Left renal cortex interstitium (tissue), 4 donors: ENCODE measurements around the gene SGMS1. TPM values are rescaled to one million over a fixed set of nuclear protein-coding genes. Genes with fewer than 3 reads are reported as not detected.
"Not testable (repeated sequence)": the region's sequence is repeated elsewhere in the genome, so short reads cannot be mapped to it uniquely, and the experiment has no call there.

Experiments used
- DNase-seq, 4 donors: peaks; one replicate each; pipeline ENCODE4 v3.0.0-alpha.2; 2013; ENCODE audit warnings: low read depth in 4 of 4, low spot score in 2 of 4, missing footprints in 1 of 4
- polyA plus RNA-seq, 4 donors: library from polyadenylated mRNA; unstranded; fragments of 120-200 nt; gene quantifications; one replicate each; pipeline ENCODE4 v1.2.1, GENCODE V29; 2013; ENCODE audit not compliant: insufficient read length in 4 of 4

SGMS1 gene
- 10 to 100 TPM; 53.7 to 59.7 (median 55.1) TPM for polyA plus RNA-seq

DNA sequence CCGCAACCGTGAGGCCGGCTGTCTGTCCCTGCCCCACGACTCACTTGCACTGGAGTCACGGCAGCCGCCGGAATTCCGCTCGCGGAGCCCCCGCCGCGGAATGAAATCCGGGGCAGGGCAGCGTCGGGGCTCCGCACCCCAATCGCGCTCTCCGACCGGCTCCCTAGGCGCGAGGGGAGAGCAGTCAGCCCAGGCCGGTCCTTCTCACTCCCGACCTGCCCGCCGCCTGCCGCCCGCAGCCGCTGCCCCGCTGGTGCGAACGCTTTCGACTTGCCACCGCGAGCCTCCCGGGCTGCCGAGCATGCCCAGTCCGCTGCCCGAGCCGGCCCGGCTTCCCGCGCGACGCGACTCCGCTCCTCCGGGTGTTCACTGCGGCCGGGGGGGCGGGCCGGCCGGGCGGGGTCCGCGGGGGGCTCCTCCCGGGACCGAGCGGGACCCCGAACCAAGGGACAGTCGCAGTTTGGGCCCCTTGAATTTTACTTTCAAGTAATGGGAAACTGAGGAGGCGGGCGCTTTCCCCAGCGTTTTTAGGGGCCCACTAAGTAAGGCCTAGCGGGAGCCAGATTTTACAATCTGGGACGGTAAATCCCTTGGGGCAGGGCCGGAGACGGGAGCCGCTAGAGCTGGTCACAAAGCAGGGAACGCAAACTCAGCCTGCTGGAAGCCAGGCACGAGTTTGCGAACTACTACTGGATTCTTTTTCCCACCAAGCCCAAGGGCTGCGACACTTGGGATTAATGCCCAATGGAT lies at the start of gene SGMS1:
Gene SGMS1 (minus strand): TSS at position 294 of the 750 bp plus-strand sequence. CDS start 279,842 bp downstream, outside the sequence.
- DNase-seq = peak in 3 of 4 donors; percentile 68 to 79 (median 74)

DNA sequence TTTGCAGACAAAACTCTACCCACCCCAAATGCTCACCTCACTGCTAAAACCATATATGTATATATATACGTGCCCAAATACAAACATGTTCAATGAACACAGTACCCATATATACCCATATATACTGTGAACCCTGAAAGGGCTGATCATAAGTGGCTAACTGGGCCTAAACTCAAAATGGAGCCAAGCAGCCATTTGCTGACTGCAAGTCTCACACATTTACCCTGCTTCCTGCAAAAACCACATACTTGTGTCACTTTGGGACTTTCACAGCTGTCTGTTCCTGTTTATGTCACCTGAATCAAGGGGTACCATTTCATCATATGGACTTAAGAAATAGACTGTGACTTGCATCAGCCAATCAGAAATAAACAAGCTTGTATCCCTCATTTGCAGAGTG lies 48.4 kb upstream of the SGMS1 start:
- DNase-seq = not testable (repeated sequence)

DNA sequence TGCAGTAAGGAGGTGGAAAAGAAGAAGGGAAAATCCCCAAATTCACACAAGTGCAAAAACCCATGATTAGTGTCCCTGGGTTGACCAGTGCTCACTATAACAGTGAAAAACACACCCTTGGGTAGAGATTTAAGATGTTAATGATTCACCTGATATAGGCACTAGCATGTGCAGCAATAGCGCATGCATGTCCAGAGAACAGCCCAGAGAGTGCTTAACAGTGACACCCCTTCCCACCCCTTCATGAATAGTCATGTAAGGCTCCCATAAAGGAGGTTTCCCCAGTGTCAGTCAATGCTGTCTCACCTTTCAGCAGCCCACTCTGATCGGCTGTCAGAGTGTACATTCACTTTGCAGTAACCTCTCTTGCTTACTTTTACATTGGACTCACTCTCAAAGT lies 47.9 kb upstream of the SGMS1 start:
- DNase-seq = not testable (repeated sequence)

DNA sequence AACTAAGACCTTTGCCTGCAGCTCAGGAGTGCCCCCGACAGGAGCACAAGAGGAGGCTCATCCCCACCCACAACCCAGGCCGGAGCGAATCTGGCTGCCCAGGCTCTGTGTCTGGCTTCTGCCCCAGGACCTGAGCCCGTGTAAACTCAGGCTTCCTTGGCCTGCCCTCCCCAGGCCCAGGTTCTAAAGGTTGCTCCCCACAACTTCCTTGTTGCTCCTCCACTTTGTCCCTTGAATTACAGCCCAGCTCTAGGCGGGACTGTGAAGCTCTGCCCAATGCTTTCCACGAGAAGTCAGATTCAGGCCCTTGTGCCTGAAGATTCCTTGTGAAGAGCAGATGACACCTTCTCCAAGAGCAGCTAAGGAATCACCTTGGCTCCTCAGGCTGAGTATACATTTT lies 46.2 kb upstream of the SGMS1 start:
- DNase-seq = not testable (repeated sequence)

DNA sequence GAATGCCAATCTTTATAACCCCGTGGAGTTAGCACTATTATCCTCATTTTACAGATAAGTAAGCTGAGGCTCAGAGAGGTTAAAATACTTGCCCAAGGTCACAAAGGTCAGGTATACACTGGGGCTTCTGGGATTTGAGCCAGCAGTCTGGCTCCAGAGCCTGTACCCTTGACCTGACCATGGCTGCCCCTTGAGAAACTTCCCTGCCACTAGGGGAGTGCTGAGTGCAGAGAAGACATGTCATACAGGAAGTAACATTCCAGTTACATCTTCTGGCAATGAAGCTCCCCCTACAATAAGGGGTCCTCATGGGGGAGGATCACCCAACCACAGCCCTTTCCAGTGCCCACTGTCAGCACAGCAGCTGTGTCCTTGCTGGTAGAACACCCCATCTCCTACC lies 43.6 kb upstream of the SGMS1 start:
- not testable (repeated sequence) for DNase-seq

DNA sequence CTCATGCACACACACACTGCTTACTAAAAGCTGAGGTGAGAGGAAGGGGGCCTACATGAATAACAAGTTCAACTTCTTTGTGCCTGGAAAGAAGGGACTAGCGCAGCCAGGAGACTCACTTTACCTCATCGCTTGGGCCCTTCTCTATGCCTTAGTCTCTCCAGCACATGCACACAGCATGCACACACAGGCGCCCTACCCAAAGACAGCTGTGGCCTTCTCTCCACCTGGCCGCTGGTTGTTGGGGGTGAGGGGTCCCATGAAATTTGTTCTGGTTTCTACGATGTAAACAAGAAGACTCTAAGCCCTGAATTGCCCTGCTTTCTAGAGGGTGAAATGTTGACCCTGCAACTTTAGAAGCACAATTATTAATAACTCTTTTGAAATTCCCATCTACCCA lies 38.7 kb upstream of the SGMS1 start:
- not testable (repeated sequence) for DNase-seq

DNA sequence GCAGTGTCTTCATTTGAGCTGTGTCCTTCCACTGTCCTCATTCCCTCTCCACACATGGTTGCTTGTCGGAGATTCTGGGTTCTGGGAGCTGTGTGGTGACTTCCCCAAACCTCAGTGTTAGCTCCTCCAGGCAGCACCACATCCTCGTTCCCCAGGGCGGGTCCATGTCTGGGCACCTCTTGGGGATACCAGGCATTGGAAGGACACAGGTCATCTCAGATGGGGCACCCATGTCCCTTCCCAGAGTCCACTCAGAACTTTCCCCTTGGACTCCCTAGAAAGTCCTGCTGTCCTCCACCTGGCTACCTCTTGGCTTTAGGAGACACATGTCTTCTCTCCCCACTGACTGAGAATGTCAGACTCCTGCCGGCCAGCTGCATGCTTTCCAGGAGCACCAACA lies 37.8 kb upstream of the SGMS1 start:
- DNase-seq = not testable (repeated sequence)

DNA sequence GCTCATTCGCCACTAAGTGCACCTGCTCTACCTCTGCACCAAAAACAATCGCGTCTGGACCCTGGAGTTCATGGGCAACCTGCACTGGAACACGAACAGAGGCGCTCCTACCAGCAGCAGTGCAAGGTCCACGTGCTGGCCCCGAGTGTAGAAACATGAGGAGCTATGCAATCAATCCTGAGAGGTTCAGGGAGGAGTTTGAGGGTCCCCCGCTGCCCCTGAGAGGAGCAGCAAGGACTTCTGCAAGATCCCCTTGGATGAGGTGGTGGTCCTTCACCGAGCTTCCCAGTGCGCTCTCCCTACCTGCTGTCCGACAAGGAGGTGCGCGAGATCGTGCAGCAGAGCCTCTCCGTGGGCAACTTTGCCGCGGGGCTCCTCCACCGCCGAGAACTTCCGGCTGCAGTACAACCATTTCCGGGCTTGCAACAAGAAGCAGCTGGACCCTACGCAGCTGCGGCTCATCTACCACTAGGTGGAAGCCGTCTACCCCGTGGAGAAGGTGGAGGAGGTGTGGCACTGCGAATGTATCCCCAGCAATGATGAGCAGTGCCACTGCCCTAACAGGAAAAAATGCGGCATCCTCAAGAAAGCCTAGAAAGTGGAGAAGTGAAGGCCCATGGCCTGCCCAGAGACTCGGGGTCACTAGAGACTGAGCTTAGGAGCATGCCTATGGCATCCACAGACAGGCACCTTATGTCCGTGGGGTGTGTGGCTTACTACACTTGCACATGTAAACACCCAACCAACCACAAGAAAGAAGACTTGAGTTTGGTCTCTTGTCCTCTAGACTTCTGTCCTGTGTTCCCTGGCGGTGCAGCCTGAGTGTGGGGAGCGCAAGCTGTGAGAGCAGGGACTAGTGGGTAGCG lies 36.3 kb upstream of the SGMS1 start:
- DNase-seq = peak in 1 of 4 donors; percentile 12

DNA sequence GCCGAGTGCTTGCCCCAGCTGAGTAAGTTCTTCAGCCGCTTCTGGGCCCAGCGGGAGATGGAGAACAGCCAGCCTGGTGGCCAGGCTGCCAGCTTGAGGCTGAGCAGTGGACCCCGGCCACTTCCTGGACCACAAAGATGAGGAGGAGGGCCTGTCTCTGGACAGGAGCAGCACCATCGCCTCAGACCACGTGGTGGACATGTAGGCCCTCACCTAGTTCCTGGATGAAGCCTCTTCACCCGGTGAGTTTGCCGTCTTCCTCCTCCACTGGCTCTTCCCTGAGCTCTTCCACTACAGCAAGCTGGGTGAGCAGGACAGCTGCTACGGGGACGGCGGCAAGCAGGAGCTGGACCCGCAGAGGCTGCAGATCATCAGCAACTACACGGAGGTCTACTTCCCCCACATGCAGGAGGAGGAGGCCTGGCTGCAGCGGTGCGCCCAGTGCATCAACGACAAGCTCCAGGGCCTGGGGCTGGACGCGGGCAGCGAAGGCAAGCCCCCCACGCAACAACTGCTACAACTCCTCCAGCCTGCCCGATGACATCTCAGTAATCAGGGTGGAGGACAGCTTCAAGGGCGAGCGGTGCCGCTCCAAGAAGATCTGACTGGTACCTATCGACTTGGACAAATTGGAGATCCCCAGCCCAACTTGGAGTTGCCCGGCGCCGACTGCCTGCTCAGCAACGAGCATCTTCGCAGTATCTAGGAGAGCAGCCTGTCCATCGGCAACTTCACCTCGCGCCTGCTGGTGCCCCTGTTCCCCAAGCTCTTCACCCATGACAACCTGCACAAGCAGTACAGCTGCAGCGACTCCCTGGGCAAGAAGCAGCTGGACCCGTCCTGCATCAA lies 35.5 kb upstream of the SGMS1 start:
- not testable (repeated sequence) for DNase-seq

DNA sequence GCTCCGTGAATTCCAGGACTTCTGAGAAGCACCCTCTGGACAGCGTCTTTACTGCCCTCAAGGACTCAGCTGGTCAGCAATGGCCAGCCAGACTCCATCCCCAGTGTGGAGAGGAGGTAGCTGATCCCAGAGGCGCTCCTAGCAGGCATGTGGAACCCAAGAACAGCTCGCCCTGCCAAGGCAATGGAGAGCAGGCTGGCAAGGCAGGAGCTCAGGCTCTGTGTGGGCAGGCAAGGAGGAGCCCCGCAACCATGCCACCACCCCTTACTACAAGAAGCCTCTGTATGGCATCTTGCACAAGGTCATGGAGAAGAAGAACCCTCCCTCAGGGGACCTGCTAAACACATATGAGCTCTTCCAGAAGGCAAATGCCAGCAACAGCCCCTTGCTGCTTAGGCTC lies 34.4 kb upstream of the SGMS1 start:
- DNase-seq = no peak

DNA sequence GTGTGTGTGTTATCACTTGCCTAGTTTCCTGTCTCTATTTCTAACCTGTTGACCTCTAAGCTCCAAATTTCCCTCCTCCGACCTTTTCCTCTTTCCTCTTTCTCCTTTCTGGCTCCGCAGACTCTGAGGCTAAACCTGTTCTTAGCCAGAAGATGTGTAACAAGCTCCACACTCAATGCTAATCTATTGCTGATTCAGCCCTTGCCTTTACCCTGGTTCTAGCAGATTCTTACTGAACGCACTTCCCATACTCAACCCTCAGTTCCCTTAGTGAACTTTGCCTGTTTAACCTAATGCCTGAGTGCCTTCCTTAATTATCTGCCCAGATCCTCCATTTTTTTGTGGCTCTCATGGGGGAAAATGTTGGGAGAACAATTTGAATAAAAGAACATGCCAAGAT lies 30.0 kb upstream of the SGMS1 start:
- no peak for DNase-seq

DNA sequence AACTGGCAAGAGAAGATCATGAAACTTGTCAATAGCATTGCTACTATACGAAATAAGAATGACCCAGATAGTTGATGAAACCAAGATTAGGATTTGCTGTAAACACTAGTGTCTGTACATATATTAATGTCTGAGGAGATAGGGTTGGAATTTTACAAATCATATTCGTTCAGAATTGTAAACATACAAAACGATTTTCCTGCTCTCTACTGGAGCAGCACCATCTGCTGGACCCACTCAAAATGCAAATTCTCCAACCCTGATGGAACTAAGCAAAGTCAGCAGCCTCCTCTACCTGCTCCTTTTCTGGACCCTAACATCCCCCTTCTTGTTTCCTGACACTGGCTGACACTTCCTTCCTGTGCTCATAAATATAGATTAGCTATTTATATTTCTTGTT lies 29.4 kb upstream of the SGMS1 start:
- no peak for DNase-seq

DNA sequence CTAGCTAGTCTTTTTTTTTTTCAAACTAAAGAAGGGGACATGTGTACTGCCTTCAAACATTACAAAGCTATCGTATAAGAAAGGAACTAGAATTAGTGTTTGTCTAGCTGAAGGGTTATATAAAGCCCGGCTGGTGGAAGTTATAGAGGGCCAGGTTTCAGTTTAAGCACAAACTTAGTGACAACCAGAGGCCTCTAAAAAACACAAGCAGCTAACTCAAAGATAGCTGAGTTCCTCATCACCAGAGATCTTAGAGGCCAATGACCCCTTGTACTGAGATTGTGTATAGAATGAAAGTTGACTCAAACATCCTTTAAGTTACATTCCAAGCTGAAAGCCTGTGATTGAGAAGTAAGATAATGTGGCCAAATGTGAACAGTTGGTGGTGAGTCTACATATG lies 28.1 kb upstream of the SGMS1 start:
- DNase-seq = no peak

DNA sequence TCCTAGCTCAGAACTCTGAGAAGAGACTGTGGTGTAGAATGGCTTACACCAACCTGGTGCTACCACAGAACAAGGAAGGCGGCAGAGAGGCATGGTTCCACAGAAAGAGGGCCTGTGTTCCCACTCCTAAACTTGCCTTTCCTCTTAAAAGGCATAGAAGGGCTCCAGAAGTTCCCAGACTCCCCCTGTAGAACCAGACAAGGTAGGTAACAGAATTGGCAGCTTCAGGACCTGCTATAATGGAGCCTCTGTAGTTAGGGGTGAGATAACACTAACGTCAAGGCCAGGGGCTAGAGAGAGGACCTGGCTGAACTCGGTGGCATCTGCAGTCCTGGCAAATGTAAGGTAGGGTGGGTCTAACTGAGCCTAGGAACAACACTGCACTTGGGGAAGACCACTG lies 26.7 kb upstream of the SGMS1 start:
- no peak for DNase-seq

DNA sequence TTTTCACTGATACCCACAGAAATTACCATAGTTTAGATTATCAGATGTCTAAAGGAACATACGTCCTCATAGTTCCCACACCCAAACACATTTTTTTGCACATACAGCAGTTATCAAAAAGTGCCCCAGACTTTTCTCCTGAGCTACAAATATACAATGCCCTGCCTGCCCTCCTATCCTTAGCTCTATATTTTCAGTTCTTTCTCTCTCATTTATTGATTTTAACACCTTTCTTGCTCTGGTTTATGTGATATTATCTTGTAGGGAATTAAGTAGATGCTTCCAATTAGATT lies 25.1 kb upstream of the SGMS1 start:
- no peak for DNase-seq

DNA sequence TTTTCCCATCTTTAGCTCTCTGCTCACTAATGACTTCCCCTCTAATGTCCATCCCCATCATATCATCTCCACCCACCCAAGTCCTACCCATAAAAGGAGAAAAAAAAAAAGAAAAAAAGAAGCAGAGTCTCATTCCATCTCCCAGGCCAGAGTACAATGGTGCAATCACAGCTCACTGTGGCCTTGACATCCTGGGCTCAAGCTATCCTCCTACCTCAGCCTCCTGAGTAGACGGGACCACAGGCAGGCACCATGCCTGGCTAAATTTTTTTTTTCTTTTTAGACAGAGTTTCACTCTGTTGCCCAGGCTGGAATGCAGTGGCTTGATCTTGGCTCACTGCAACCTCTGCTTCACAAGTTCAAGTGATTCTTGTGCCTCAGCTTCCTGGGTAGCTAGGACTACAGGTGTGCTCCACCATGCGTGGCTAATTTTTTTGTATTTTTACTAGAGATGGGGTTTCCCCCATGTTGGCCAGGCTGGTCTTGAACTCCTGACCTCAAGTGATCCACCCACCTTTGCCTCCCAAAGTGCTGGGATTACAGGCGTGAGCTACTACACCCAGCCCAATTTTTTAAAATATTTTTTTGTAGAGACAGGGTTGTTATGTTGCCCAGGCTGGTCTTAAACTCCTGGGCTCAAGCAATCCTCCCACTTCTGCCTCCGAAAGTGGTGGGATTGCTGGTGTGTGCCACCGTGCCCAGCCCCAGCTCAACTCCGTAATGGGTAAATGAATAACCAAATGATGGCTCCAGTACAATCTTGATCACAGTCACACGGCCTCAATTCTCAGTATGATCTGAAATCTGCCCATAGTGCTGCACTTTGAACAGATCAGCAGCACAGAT lies 24.6 kb upstream of the SGMS1 start:
- no peak for DNase-seq

DNA sequence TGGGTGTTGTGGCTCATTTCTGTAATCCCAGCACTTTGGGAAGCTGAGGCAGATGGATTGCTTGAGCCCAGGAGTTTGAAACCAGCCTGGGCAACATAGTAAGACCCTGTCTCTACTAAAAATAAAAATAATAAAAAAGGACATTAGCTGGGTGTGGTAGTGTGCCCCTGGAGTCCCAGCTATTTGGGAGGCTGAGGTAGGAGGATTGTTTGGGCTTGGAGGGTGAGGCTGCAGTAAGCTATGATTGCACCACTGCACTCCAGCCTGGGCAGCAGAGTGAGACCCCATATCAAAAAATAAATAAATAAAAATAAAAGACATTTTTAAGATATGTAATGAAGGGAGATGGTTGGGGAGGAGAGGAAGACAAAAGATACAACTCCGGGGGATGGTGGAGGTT lies 23.6 kb upstream of the SGMS1 start:
- DNase-seq = not testable (repeated sequence)

DNA sequence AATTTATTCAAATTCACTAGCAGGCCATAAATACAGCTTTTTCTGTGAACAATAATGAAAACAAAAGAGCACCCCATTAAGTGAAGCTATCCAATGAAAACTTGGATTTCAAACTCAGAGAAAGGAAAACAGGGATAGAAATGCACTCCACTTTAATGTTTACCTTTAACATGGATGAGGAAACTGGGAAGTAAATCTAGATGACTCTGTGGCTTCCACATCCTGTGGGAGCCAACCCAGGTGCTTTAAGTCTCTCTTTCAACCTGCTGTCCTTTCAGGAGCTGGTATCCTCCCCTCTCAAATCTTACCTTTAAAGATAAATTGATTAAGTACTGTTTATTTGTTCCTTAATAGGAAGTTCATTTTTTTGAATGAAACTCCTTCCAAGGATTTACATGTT lies 21.5 kb upstream of the SGMS1 start:
- DNase-seq = no peak

DNA sequence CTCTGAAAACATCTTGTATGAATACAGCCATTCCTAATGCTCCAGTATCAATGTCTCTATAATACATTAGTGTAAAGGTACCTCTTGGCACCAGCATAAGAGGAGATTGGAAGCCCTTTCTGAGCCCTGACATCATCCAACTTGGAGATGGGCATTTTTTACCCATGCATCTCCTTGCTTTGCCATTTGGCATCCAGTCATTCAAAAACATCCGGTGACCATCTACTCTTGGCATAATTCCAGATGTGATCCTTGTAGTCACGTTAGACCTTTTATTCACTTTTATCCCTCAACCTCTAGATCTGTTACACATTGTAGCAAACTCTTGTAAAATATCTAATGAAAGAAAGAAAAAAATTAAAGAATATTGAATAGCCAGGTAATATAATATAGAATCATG lies 17.9 kb upstream of the SGMS1 start:
- DNase-seq = no peak

DNA sequence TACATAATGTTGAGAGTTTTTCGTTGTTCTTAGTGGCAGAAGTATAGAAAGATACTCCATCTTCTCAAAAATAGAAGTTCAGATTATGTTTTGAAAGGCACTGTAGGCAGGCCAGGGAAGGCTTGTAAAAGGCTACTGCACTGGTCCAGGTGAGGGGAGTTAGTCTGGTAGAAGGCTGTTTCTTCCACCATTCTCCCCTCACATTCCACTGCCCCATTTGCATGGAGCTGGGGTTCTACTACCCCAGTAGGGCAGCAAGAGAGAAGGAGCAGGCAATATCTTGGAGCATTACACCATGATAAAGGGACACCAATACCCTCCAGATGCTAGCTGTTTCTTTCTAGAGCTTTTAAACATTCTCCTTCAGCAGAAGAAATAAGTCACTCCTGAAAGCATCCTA lies 16.5 kb upstream of the SGMS1 start:
- no peak for DNase-seq
